NCI-H146 treated with DMSO at 0.1 percent for 48 hours (cell line): Measurements from ENCODE around the gene ATP5MG.
"Not testable (repeated sequence)": the region's sequence is repeated elsewhere in the genome, so short reads cannot be mapped to it uniquely, and the experiment has no call there.

Source experiments
- DNase-seq: peaks from one replicate; lab custom pipeline; 2025; ENCODE audit not compliant: unreplicated experiment; lab: John Stamatoyannopoulos, UW

Gene ATP5MG

DNA sequence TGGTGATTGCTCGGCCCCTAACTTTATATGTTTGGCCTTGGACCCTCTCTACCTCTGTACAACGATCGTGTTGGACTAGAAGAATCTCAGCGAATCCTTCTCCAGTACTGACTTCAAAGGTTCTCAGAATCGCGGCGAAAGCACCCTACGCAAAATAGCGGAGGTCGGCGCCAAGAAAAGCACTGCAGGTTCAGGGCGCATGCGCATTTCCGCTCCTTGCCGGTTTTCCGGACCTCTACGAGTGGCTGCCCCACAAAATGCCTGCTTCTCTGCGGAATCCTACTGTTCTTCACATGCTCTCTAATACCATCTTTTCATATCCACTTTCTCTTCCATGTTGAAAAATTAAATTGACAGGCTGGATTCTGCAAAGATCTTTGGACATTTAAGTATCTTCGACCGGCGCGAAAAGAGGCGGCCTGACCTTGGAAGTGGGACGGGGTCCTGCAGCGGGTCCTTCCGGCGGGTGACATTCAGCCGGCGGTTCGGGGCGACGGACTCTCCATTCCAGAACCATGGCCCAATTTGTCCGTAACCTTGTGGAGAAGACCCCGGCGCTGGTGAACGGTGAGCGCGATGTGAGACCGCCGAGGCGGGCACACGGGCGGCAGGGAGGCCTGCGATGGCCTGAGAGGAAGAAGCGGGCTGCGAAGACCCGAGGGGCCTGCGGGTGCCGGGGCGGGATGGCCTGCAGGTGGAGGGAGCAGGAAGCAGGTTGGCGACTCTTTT, at the start of gene ATP5MG:
Gene ATP5MG, plus strand, starts transcription at position 456 of the 729 bp plus-strand sequence. Its CDS starts 60 bp downstream, at position 516.
- DNase-seq = peak; percentile 84

DNA sequence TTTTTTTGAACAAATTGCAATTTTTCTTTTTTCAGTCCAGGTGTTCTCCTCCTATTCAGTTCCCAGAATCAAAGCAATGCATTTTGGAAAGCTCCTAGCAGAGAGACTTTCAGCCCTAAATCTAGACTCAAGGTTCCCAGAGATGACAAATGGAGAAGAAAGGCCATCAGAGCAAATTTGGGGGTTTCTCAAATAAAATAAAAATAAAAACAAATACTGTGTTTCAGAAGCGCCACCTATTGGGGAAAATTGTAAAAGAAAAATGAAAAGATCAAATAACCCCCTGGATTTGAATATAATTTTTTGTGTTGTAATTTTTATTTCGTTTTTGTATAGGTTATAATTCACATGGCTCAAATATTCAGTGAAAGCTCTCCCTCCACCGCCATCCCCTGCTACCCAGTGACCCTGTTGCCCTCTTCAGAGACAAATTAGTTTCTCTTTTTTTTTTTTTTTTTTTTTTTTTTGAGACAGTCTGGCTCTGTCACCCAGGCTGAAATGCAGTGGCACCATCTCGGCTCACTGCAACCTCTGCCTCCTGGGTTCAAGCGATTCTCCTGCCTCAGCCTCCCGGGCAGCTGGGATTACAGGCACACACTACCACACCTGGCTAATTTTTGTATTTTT, 48.2 kb upstream of the ATP5MG start:
- DNase-seq = no peak

GRCh38 chr11:118358071-118358470, 43.3 kb upstream of the ATP5MG start:
- no peak for DNase-seq

- DNase-seq = peak; percentile 83
These were observed 42.0 kb upstream of the ATP5MG start, which contains the start of gene UBE4A for GRCh38 chr11:118359295-118359958. Gene UBE4A (plus strand): TSS chr11:118359600. CDS start chr11:118365081, 5,481 bp downstream.

GRCh38 chr11:118364956-118365615, 36.3 kb upstream of the ATP5MG start:
- DNase-seq = no peak

- no peak for DNase-seq
These were observed 35.1 kb upstream of the ATP5MG start for GRCh38 chr11:118366287-118366686.

DNA sequence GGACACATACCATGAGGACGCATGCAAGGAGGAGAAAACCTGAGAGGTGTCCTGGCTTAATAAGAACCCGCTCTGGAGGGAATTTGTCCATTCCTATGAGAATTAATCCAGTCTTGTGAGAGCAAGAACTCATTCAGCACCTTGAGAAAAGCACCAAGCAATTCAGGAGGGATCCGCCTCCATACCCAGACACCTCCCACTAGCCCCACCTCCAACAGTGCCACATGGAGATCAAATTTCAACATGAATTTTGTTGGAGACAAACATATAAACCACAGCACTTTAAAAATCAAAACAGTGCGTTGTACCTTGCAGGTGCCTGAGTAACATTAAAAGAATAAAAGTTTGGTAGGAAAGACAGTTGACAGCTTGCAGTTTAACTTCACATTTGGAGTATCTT, 30.6 kb upstream of the ATP5MG start:
- DNase-seq = no peak

DNA sequence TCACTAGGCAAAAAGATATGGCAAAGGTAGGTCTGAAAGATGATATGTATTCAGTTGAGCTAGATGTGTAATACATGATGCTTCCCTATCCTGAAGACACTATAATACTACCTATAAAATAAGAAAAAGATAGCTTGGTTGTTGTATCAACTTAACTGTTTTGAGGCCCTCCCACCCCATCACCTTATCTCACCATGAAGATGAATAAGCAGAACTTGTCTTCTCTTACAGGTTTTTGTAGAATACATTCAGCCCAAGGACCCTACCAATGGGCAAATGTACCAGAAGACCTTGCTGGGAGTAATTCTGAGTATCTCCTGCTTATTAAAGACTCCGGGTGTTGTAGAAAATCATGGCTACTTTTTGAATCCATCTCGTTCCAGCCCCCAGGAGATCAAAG, 28.1 kb upstream of the ATP5MG start:
- no peak for DNase-seq

- no peak for DNase-seq
These were observed 27.5 kb upstream of the ATP5MG start for GRCh38 chr11:118373871-118374270.

DNA sequence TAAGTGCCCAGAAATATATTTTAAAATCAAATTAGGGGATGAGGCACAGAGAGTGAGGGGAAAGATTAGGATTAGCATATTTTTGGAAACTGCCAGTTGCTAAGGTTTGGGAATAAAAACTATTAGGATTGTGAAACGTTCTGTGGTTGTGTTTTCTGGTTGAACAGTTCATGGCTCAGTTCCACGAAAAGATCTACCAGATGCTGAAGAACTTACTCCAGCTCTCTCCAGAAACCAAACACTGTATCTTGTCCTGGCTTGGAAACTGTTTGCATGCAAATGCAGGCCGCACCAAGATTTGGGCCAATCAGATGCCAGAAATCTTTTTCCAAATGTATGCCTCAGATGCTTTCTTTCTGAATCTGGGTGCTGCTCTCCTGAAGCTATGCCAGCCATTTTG, 26.7 kb upstream of the ATP5MG start:
- DNase-seq = no peak

DNA sequence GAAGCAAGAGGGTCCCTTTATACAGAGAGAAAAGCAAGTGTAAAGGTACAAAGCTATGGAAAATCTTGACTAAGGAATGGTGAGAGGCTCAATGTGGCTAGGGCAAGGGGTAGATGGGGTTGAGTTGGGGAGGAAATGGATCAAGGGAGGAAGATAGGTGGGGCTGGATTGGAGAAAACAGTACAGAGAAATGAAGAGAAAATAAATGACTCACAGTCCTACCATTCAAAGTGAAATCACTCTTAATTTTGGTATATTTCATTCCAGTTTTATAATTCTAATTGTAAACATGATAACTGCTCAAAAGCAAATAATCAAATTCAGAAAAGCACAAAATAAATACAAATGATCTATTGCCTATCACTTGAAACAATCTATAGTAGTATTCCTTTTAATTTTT, 25.4 kb upstream of the ATP5MG start:
- DNase-seq = no peak

DNA sequence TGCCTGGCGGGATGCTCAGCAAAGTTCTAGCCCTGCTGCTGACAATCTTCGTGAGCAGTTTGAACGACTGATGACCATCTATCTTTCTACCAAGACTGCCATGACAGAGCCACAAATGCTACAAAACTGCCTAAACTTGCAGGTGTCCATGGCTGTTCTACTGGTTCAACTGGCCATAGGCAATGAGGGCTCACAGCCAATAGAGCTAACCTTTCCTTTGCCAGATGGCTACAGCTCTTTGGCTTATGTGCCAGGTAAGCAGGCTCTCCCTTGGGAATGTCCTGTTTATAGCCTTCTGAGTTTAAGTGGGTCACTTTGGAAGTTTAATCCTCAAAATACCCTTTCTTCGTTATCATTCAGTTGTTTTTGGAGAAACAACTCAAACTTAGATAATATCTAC, 21.9 kb upstream of the ATP5MG start:
- no peak for DNase-seq

GRCh38 chr11:118380571-118380970, 20.8 kb upstream of the ATP5MG start:
- DNase-seq = no peak

GRCh38 chr11:118382954-118383353, 18.5 kb upstream of the ATP5MG start:
- DNase-seq = no peak

- no peak for DNase-seq
These were observed 17.7 kb upstream of the ATP5MG start for GRCh38 chr11:118383657-118384056.

- DNase-seq = no peak
These were observed 5.3 kb upstream of the ATP5MG start for GRCh38 chr11:118396097-118396501.

DNA sequence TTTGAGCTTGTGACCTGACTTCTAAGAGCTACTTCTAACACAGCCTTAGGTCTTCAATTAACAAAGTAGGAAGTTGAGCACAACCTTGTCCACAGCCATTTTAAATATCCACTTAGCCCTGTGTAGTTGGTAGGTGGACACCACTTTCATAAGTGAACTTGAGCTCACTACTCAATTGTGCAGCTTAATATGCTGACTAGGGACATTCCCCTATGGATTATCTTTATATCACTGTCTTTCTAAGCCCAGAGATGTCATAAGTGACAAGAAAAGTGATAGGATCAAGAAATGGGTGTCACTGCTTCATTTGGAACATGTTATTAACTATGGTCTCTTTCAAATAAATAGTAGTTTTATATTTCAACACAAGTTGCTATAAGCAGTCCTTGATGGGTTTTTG, 4.0 kb upstream of the ATP5MG start:
- DNase-seq = no peak

GRCh38 chr11:118398791-118399559, 2.4 kb upstream of the ATP5MG start:
- DNase-seq = no peak

GRCh38 chr11:118401880-118402590, 629 bp downstream of the ATP5MG start:
- DNase-seq = peak; percentile 41

GRCh38 chr11:118402594-118402993, 1.2 kb downstream of the ATP5MG start:
- not testable (repeated sequence) for DNase-seq
